SK-N-SH treated with all-trans-retinoic acid at 6 μM for 48 hours (cell line): ENCODE measurements around the gene MCRIP2.

Experiments used
- ATAC-seq: fragments of 200-7000 bp; cut with Tn5 transposase; 3 replicates; pipeline ENCODE4 v1.9.1; 2020; ENCODE audit warnings: mild to moderate bottlenecking, moderate library complexity
- BACH2 ChIP-seq: fragments of 250-450 bp; sonication (Bioruptor Pico); IDR thresholded peaks from 2 replicates; pipeline ENCODE4 v1.9.0; 2021; ENCODE audit warnings: mild to moderate bottlenecking, borderline replicate concordance
- CREB5 ChIP-seq: fragments of 250-450 bp; sonication (Bioruptor Pico); IDR thresholded peaks from 2 replicates; pipeline ENCODE4 v1.5.1; 2020; ENCODE audit warnings: low read depth, mild to moderate bottlenecking, moderate library complexity
- CSRNP3 ChIP-seq: fragments of 250-450 bp; sonication (Bioruptor Pico); IDR thresholded peaks from 2 replicates; pipeline ENCODE4 v1.5.1; 2021; ENCODE audit warnings: mild to moderate bottlenecking, moderate library complexity
- ESRRG ChIP-seq: fragments of 250-450 bp; sonication (Bioruptor Pico); IDR thresholded peaks from 2 replicates; pipeline ENCODE4 v1.6.1; 2021; ENCODE audit warnings: mild to moderate bottlenecking
- GLIS3 ChIP-seq: fragments of 250-450 bp; sonication (Bioruptor Pico); IDR thresholded peaks from 2 replicates; pipeline ENCODE4 v1.5.0; 2020; ENCODE audit warnings: mild to moderate bottlenecking, moderate library complexity
- ISL1 ChIP-seq: fragments of 250-450 bp; sonication (Bioruptor Pico); IDR thresholded peaks from 2 replicates; pipeline ENCODE4 v2.1.2; 2022; ENCODE audit warnings: mild to moderate bottlenecking, moderate library complexity
- OSR1 ChIP-seq: fragments of 250-450 bp; sonication (Bioruptor Pico); IDR thresholded peaks from 2 replicates; pipeline ENCODE4 v1.8.0; 2022; ENCODE audit warnings: moderate library complexity, mild to moderate bottlenecking, inconsistent platforms
- PPARA ChIP-seq: fragments of 250-450 bp; sonication (Bioruptor Pico); IDR thresholded peaks from 2 replicates; pipeline ENCODE4 v1.5.0; 2020; ENCODE audit warnings: mild to moderate bottlenecking, borderline replicate concordance
- RARB ChIP-seq: fragments of 250-450 bp; sonication (Bioruptor Pico); IDR thresholded peaks from 2 replicates; pipeline ENCODE4 v1.8.0; 2021; ENCODE audit warnings: mild to moderate bottlenecking, moderate library complexity
- SNAI2 ChIP-seq: fragments of 250-450 bp; sonication (Bioruptor Pico); IDR thresholded peaks from 2 replicates; pipeline ENCODE4 v1.5.0; 2020; ENCODE audit warnings: mild to moderate bottlenecking, moderate library complexity
- TCF4 ChIP-seq: fragments of 250-450 bp; sonication (Bioruptor Pico); IDR thresholded peaks from 2 replicates; pipeline ENCODE4 v1.8.0; 2021; ENCODE audit warnings: mild to moderate bottlenecking, moderate library complexity, borderline replicate concordance
- TOX ChIP-seq: fragments of 250-450 bp; sonication (Bioruptor Pico); IDR thresholded peaks from 2 replicates; pipeline ENCODE4 v1.8.0; 2021; ENCODE audit warnings: mild to moderate bottlenecking, moderate library complexity, borderline replicate concordance
- ZFP30 ChIP-seq: fragments of 450-650 bp; formaldehyde crosslinking; IDR thresholded peaks from 2 replicates; pipeline ENCODE4 v1.5.0; 2022; ENCODE audit warnings: mild to moderate bottlenecking, moderate library complexity
- ZNF565 ChIP-seq: fragments of 450-650 bp; formaldehyde crosslinking; conservative IDR thresholded peaks from 2 replicates; pipeline ENCODE4 v1.5.0; 2020; ENCODE audit warnings: low read depth, mild to moderate bottlenecking, moderate library complexity
- ZNF70 ChIP-seq: fragments of 450-650 bp; formaldehyde crosslinking; IDR thresholded peaks from 2 replicates; pipeline ENCODE4 v1.5.0; 2020; ENCODE audit warnings: mild to moderate bottlenecking, moderate library complexity
- ZNF8 ChIP-seq: fragments of 450-650 bp; formaldehyde crosslinking; IDR thresholded peaks from 2 replicates; pipeline ENCODE4 v1.5.0; 2020; ENCODE audit warnings: mild to moderate bottlenecking, moderate library complexity
- TF ChIP-seq, protein P1 (sequence below): fragments of 250-450 bp; sonication (Bioruptor Pico); IDR thresholded peaks from 2 replicates; pipeline ENCODE4 v1.8.0; 2020; ENCODE audit warnings: mild to moderate bottlenecking, moderate library complexity, borderline replicate concordance
- TF ChIP-seq, protein P2 (sequence below): fragments of 250-450 bp; sonication (Bioruptor Pico); IDR thresholded peaks from 2 replicates; pipeline ENCODE4 v1.5.0; 2020; ENCODE audit warnings: mild to moderate bottlenecking, moderate library complexity
- TF ChIP-seq, protein P3 (sequence below): fragments of 250-450 bp; sonication (Bioruptor Pico); IDR thresholded peaks from 2 replicates; pipeline ENCODE4 v1.8.0; 2021; ENCODE audit warnings: low read depth, mild to moderate bottlenecking, moderate library complexity, borderline replicate concordance

MCRIP2 gene

GRCh38 chr16:680625-680945, 39.0 kb downstream of the MCRIP2 start:
- ATAC-seq, result no peak
- TF ChIP-seq, protein P1, sequence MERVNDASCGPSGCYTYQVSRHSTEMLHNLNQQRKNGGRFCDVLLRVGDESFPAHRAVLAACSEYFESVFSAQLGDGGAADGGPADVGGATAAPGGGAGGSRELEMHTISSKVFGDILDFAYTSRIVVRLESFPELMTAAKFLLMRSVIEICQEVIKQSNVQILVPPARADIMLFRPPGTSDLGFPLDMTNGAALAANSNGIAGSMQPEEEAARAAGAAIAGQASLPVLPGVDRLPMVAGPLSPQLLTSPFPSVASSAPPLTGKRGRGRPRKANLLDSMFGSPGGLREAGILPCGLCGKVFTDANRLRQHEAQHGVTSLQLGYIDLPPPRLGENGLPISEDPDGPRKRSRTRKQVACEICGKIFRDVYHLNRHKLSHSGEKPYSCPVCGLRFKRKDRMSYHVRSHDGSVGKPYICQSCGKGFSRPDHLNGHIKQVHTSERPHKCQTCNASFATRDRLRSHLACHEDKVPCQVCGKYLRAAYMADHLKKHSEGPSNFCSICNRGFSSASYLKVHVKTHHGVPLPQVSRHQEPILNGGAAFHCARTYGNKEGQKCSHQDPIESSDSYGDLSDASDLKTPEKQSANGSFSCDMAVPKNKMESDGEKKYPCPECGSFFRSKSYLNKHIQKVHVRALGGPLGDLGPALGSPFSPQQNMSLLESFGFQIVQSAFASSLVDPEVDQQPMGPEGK (CRISPR knock-in tag), result no peak
- TF ChIP-seq RARB (CRISPR knock-in tag) (no peak), ZNF565 (CRISPR knock-in tag) (no peak), BACH2 (no peak), ISL1 (CRISPR knock-in tag) (no peak), GLIS3 (no peak), ZNF8 (CRISPR knock-in tag) (no peak), TCF4 (CRISPR knock-in tag) (no peak), PPARA (CRISPR knock-in tag) (no peak), OSR1 (CRISPR knock-in tag) (no peak), ZNF70 (CRISPR knock-in tag) (no peak), ESRRG (CRISPR knock-in tag) (no peak), SNAI2 (CRISPR knock-in tag) (no peak), CSRNP3 (CRISPR knock-in tag) (no peak)
- TF ChIP-seq, protein P2, sequence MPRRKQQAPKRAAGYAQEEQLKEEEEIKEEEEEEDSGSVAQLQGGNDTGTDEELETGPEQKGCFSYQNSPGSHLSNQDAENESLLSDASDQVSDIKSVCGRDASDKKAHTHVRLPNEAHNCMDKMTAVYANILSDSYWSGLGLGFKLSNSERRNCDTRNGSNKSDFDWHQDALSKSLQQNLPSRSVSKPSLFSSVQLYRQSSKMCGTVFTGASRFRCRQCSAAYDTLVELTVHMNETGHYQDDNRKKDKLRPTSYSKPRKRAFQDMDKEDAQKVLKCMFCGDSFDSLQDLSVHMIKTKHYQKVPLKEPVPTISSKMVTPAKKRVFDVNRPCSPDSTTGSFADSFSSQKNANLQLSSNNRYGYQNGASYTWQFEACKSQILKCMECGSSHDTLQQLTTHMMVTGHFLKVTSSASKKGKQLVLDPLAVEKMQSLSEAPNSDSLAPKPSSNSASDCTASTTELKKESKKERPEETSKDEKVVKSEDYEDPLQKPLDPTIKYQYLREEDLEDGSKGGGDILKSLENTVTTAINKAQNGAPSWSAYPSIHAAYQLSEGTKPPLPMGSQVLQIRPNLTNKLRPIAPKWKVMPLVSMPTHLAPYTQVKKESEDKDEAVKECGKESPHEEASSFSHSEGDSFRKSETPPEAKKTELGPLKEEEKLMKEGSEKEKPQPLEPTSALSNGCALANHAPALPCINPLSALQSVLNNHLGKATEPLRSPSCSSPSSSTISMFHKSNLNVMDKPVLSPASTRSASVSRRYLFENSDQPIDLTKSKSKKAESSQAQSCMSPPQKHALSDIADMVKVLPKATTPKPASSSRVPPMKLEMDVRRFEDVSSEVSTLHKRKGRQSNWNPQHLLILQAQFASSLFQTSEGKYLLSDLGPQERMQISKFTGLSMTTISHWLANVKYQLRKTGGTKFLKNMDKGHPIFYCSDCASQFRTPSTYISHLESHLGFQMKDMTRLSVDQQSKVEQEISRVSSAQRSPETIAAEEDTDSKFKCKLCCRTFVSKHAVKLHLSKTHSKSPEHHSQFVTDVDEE, result no peak

DNA sequence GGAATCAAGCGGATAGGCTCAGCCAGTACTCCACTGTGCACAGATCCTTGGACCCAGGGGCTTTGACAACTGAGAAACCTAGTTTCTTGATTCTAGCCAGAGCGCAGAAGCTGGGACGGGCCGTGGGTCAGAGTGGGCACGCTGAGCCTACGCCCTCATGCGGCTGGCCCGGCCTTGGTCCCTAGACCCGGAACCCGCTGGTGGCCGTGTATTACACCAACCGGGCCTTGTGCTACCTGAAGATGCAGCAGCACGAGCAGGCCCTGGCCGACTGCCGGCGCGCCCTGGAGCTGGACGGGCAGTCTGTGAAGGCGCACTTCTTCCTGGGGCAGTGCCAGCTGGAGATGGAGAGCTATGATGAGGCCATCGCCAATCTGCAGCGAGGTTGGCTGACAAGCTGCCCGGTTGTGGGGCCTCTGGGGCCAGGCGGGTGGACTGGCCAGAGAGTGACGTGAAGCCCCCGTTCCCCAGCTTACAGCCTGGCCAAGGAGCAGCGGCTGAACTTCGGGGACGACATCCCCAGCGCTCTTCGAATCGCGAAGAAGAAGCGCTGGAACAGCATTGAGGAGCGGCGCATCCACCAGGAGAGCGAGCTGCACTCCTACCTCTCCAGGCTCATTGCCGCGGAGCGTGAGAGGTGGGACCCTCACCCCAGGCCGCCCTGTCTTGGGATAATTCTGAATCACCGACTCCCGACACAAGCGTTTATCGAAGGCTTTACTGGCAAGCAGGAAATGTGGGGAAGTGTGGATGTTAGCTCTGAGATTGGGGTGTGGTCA, 39.5 kb downstream of the MCRIP2 start:
- ATAC-seq, result no peak
- TF ChIP-seq PPARA (CRISPR knock-in tag) (no peak), ZNF565 (CRISPR knock-in tag) (no peak), TCF4 (CRISPR knock-in tag) (no peak), ISL1 (CRISPR knock-in tag) (no peak), TOX (CRISPR knock-in tag) (no peak), BACH2 (no peak), CREB5 (CRISPR knock-in tag) (no peak), ZFP30 (CRISPR knock-in tag) (no peak)
- TF ChIP-seq, protein P1 (CRISPR knock-in tag), result no peak
- TF ChIP-seq, protein P3, sequence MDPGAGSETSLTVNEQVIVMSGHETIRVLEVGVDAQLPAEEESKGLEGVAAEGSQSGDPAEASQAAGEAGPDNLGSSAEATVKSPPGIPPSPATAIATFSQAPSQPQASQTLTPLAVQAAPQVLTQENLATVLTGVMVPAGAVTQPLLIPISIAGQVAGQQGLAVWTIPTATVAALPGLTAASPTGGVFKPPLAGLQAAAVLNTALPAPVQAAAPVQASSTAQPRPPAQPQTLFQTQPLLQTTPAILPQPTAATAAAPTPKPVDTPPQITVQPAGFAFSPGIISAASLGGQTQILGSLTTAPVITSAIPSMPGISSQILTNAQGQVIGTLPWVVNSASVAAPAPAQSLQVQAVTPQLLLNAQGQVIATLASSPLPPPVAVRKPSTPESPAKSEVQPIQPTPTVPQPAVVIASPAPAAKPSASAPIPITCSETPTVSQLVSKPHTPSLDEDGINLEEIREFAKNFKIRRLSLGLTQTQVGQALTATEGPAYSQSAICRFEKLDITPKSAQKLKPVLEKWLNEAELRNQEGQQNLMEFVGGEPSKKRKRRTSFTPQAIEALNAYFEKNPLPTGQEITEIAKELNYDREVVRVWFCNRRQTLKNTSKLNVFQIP (CRISPR knock-in tag), result no peak
- TF ChIP-seq, protein P2, result no peak
